Adrenal gland (tissue), 12 donors: ENCODE data around the gene BMP6. TPM values are rescaled to one million over a fixed set of nuclear protein-coding genes. Genes with fewer than 3 reads are reported as not detected.

Experiments
- DNase-seq, 7 donors: peaks; one replicate each; pipeline ENCODE4 v3.0.0-alpha.2; 2019 to 2020
- H3K27ac ChIP-seq, 5 donors: fragments of 200-600 bp; sonication (generic) in 4 of 5; 1 replicate in 3 of 5; 2 replicates in 2 of 5; pipeline versions ENCODE4 v1.5.1 to v1.8.0; 2016 to 2020; ENCODE audit warnings: mild to moderate bottlenecking in 1 of 5
- H3K27me3 ChIP-seq: fragments of 200-600 bp; 2 replicates; pipeline ENCODE4 v1.8.0; 2021
- H3K36me3 ChIP-seq, 2 donors: fragments of 200-600 bp; replicated peaks in 1 of 2; 1 replicate in 1 of 2; 2 replicates in 1 of 2; pipeline versions ENCODE4 v1.5.1 to v1.8.0; 2018 to 2022
- H3K4me1 ChIP-seq, 2 donors: fragments of 200-600 bp; replicated peaks in 1 of 2; 1 replicate in 1 of 2; 2 replicates in 1 of 2; pipeline versions ENCODE4 v1.5.1 to v1.8.0; 2018 to 2021
- H3K4me3 ChIP-seq, 4 donors: fragments of 200-600 bp; sonication (generic) in 3 of 4; one replicate each; pipeline ENCODE4 v1.5.1; 2016 to 2018
- H3K9me3 ChIP-seq, 3 donors: fragments of 200-600 bp; sonication (generic) in 1 of 3; replicated peaks in 1 of 3; 1 replicate in 2 of 3; 2 replicates in 1 of 3; pipeline versions ENCODE4 v1.5.1 to v1.8.0; 2016 to 2021
- POLR2A ChIP-seq, 2 donors: fragments of 450-650 bp; IDR thresholded peaks; one replicate each; pipeline ENCODE4 v1.6.1; 2017; ENCODE audit warnings: antibody characterized with exemption in 2 of 2, mild to moderate bottlenecking in 2 of 2, moderate library complexity in 1 of 2
- WGBS, 4 donors: extraction: QIAGEN DNeasy Blood & Tissue Kit in 2 of 4; methylation state at CpG; one replicate each; pipeline versions ENCODE4 v1.1.5 to v1.1.7; 2013 to 2017; 5-methylcytosine and 5-hydroxymethylcytosine counted together
- intact Hi-C, 2 donors: fragments of 100-400 bp; cut with DNase I; formaldehyde crosslinking; loops; one replicate each; pipeline versions ENCODE4 v1.14.1 to v1.15.0; 2022 to 2023
- polyA plus RNA-seq, 3 donors: library from polyadenylated mRNA; stranded (reverse); fragments of 200-250 nt in 2 of 3; fragments of 350-450 nt in 1 of 3; fragmentation: Illumina TruSeq in 1 of 3; extraction: RNeasy Lipid Tissue Mini Kit (QIAGEN cat#74804) in 1 of 3; gene quantifications; one replicate each; pipeline ENCODE4 v1.2.3, GENCODE V29; 2013 to 2014
- total RNA-seq, 9 donors: library from RNA; depleted of rRNA in 4 of 9; stranded (reverse); fragments of >200 nt in 4 of 9; fragments of 120-200 nt in 1 of 9; fragmentation: NEBNext Ultra II Directional in 1 of 9; extraction: Animal tissue kit (Norgen Biotek cat#: 25700) in 1 of 9; gene quantifications; one replicate each; pipeline versions ENCODE4 v1.1.0 to v1.2.4, GENCODE V29; 2013 to 2023
- TF ChIP-seq, protein P1 (sequence below), 6 experiments: fragments of 450-650 bp in 4 of 6; fragments of 200-600 bp in 2 of 6; sonication (generic) in 1 of 6; IDR thresholded peaks; 1 replicate in 5 of 6; 2 replicates in 1 of 6; pipeline versions ENCODE4 v1.5.1 to v1.8.0; 2016 to 2021; ENCODE audit warnings: antibody characterized with exemption in 6 of 6, mild to moderate bottlenecking in 2 of 6, moderate library complexity in 1 of 6
- donor health status: healthy with polysubstance abuse.
- donor health status: Bipolar disorder and iron deficiency.
- donor health status: DM: yes; HTN: yes; CAD: no.
- donor health status: DM: no; HTN: no; CAD: no.
- donor health status: DM: no; HTN: no; CAD: no.
- donor health status: DM: yes; HTN: yes; CAD: no.

Gene BMP6
- total and polyA plus RNA-seq, 12 donors = 1.4 to 17.0 (median 4.2) TPM

DNA sequence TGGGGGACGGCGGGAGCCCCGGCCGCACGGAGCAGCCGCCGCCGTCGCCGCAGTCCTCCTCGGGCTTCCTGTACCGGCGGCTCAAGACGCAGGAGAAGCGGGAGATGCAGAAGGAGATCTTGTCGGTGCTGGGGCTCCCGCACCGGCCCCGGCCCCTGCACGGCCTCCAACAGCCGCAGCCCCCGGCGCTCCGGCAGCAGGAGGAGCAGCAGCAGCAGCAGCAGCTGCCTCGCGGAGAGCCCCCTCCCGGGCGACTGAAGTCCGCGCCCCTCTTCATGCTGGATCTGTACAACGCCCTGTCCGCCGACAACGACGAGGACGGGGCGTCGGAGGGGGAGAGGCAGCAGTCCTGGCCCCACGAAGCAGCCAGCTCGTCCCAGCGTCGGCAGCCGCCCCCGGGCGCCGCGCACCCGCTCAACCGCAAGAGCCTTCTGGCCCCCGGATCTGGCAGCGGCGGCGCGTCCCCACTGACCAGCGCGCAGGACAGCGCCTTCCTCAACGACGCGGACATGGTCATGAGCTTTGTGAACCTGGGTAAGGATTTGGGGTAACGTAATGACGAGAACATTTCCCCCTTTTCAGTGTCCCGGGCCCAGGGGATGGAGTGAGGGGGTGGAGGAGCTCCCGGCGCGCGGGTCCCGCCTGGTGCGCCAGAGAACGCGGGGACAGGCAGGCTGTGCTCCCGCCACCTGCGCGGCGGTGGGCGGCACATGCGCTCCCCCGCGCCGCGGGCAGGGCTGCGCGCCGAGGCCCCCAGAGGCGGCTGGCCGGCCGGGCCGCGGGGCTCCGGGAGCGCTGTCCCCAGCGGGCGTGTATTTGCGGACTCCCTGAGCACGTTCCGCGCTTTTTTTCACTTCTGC is 1.4 kb downstream of the BMP6 start:
- no peak for DNase-seq
- intact Hi-C loops = loop anchor here (10.0 kb wide), 2 partner anchors 127 to 277 kb away; no protein-coding TSS in a partner anchor
- Histone ChIP-seq H3K4me3 (peak overlapping the region in 1 of 4 donors; percentile 80), H3K36me3 (no peaks in the 10 kb centered on the region), H3K27me3 (peaks cover 28% of the 10 kb centered on the region), H3K27ac (no peak overlapping the region), H3K4me1 (peaks cover 17 to 33% of the 10 kb centered on the region in 2 donors), H3K9me3 (no peaks in the 10 kb centered on the region)
- WGBS, 4 donors = 0 to 2% (median 1%) methylated on average over 10 to 97 of the region's 97 CpGs
- TF ChIP-seq POLR2A (IDR thresholded peaks at IDR 0.05) = no peak
- TF ChIP-seq, protein P1, sequence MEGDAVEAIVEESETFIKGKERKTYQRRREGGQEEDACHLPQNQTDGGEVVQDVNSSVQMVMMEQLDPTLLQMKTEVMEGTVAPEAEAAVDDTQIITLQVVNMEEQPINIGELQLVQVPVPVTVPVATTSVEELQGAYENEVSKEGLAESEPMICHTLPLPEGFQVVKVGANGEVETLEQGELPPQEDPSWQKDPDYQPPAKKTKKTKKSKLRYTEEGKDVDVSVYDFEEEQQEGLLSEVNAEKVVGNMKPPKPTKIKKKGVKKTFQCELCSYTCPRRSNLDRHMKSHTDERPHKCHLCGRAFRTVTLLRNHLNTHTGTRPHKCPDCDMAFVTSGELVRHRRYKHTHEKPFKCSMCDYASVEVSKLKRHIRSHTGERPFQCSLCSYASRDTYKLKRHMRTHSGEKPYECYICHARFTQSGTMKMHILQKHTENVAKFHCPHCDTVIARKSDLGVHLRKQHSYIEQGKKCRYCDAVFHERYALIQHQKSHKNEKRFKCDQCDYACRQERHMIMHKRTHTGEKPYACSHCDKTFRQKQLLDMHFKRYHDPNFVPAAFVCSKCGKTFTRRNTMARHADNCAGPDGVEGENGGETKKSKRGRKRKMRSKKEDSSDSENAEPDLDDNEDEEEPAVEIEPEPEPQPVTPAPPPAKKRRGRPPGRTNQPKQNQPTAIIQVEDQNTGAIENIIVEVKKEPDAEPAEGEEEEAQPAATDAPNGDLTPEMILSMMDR (IDR thresholded peaks at IDR 0.05) = no peak

DNA sequence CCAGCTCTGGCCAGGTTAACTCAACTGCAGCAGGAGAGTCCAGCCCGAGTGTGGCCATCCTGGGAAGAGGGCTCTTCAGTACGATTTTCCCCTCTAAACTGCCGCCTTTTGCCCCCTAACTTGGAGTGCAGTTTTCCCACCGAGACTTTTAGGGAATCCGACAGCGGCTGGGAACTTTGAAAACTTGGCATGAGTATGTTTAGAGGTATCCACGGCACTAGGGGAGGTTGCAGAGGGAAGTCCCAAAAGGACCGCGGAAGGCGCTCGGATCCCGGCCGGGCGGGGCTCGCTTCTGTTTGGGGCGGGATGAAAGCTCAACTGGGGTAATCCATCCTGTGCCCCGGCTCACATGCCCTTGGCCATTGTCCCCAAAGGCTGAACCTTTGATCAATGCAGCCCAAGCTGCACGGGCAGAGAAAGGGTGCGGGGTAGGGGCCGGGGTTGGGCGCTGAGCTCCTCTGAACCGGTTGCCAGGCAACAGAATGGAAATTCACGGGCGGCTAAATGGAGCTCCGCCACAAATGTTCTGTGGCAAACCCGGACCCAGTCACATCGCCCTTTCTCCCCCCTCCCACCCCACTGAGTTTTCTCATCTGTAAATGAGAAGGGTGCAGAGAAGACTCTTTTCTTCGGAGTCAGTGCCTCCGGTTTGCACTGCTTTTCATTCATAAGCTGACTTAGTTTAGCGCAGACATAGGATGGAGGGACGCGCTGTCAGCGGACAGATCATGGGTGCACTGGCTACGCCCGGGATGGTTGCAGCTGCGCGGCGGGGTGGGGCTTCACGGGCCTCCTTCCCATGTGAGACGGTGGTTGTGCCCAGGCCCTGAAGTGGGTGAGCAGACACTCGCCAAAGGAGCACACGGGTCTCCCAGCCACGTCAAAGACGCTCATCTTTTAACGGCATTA is 2.3 kb downstream of the BMP6 start:
- H3K4me1 ChIP-seq = peaks cover 17 to 33% of the 10 kb centered on the region in 2 donors
- intact Hi-C loops = loop anchor here (10.0 kb wide), 2 partner anchors 127 to 277 kb away; no protein-coding TSS in a partner anchor
- H3K27me3 ChIP-seq = peaks cover 30% of the 10 kb centered on the region
- 1 to 3% (median 2%) methylated on average over 29 to 45 of the region's 45 CpGs for WGBS, 4 donors
- H3K27ac ChIP-seq = peak overlapping the region in 1 of 5 donors; percentile 33
- no peaks in the 10 kb centered on the region for H3K9me3 ChIP-seq
- peak in 6 of 7 donors; percentile 22 to 58 (median 37) for DNase-seq
- H3K4me3 ChIP-seq = peak overlapping the region in 1 of 4 donors; percentile 80
- TF ChIP-seq, protein P1 (IDR thresholded peaks at IDR 0.05) = no peak
- no peak for TF ChIP-seq POLR2A (IDR thresholded peaks at IDR 0.05)
- H3K36me3 ChIP-seq = no peaks in the 10 kb centered on the region

DNA sequence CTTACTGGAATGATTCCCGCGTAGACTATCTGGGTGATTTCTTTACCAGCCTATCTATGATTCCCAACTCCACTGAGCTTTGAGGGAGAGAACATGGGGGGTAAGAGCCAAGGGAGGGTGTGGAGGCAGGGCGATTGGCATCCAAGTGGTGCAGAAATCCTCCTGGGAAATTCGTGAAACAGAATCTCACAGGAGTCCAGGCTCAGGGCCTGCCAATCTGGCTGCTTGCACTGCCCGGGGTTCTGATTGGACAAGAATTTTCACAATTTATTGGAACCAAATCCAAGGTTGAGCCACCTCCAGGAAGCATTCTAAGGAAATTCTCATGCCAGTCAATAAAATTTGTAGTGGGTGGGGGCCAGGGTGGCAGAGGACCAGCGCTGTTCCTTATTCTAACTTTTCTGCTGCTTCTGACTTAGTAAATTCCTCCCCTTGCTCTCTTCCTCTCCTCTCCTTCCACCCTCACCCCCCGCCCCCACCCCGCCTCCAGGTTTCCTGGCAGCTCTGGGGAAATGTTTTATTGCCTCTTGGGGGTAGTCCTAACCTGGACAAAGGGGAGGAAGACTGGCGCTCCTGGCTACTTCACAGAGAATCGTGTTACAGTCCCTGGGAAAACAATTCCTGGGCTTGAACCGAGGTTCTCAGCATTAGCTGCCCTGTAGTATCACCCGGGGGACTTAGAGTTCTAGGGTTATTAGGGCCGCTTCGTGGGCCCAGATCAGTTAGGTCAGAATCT is 3.1 kb downstream of the BMP6 start:
- Histone ChIP-seq H3K36me3 (no peaks in the 10 kb centered on the region), H3K9me3 (no peaks in the 10 kb centered on the region), H3K27me3 (peaks cover 31% of the 10 kb centered on the region), H3K4me3 (peak overlapping the region in 1 of 4 donors; percentile 80), H3K27ac (peak overlapping the region in 1 of 5 donors; percentile 33), H3K4me1 (peaks cover 17 to 33% of the 10 kb centered on the region in 2 donors)
- intact Hi-C loops = loop anchor here (10.0 kb wide), 2 partner anchors 126 to 276 kb away; no protein-coding TSS in a partner anchor
- no peak for TF ChIP-seq POLR2A (IDR thresholded peaks at IDR 0.05)
- TF ChIP-seq, protein P1 (IDR thresholded peaks at IDR 0.05) = no peak
- DNase-seq = no peak
- WGBS, 4 donors = 54 to 66% (median 55%) methylated on average over 12 to 14 of the region's 14 CpGs
